GM21717 (cell line): Measurements from ENCODE around the gene MSH5.
"Not testable (repeated sequence)": the region's sequence is repeated elsewhere in the genome, so short reads cannot be mapped to it uniquely, and the experiment has no call there.

Experiments
- ATAC-seq: cut with Tn5 transposase; IDR thresholded peaks from one replicate; pipeline ENCODE4 v1.9.1; 2021; ENCODE audit warnings: mild to moderate bottlenecking, moderate library complexity; ENCODE audit not compliant: unreplicated experiment

The MSH5 gene

DNA sequence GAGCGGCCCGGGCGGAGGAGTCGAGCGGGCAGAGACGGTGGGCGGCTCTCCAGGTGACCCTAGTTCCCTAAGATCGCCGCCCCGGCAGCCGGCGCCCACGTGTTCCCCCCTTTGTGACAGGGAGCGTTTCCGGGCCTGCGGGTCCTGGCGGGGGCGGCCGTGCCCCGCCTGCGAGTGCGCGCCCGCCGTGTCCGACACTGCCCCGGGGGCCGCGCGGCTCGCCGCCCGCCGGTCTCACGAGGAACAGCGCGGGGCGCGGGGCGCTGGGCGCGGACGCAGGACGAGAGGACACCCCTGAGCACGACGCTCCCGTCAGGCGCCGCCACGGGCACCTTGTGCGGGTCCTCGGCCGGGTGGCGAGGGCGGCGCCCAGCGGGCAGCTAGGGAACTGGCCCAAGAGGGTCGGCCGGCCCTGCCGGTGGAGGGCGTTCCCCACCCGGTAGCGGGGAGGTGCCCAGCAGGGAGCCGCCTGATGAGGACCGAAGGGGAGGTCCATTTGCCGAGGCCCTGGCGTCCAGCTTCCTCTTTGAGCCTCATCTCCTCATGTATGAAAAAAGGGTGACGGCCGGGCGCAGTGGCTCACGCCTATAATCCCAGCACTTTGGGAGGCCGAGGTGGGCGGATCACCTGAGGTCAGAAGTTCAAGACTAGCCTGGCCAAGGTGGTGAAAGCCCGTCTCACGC is 56.0 kb downstream of the MSH5 start, which contains the start of gene VARS1:
Gene VARS1, minus strand, starts transcription at position 137 of the 683 bp plus-strand sequence. CDS start 535 bp downstream, outside the sequence.
- peak; percentile 54 for ATAC-seq

- ATAC-seq = no peak
These were observed 57.2 kb downstream of the MSH5 start for GRCh38 chr6:31796993-31797385.

DNA sequence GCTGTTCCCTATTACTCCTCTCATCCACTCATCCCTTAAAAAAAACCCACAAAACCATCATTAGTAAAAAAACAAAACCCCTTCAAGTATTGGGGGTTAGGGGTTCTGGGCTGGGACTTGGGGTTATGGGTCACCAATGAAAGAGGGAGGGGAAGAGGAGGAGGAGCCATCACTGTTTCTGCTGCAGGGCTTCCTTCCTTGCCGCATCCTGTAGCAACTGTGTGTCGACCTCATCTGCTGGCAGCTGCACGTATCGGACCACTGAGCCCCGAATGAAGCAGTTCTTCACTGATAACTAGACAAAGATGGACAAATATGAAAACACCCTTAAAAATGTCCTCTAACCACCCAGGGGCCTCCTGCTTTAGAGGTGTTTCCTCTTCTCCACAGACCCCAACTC is 57.8 kb downstream of the MSH5 start:
- no peak for ATAC-seq

- ATAC-seq = no peak
These were observed 60.0 kb downstream of the MSH5 start for GRCh38 chr6:31799781-31800180.

GRCh38 chr6:31801031-31801927 is 61.5 kb downstream of the MSH5 start:
- not testable (repeated sequence) for ATAC-seq

GRCh38 chr6:31805939-31806469 is 66.2 kb downstream of the MSH5 start:
- ATAC-seq = peak; percentile 14

GRCh38 chr6:31806470-31807272 is 66.9 kb downstream of the MSH5 start, which contains the start of gene LSM2:
LSM2 (minus strand) TSS chr6:31806966; CDS start chr6:31806757, 209 bp downstream.
- ATAC-seq = peak; percentile 75

- not testable (repeated sequence) for ATAC-seq
These were observed 68.8 kb downstream of the MSH5 start for GRCh38 chr6:31808599-31808998.

GRCh38 chr6:31811645-31812044 is 71.8 kb downstream of the MSH5 start:
- ATAC-seq = no peak
